GM23338 (cell line): ENCODE results near the gene ERAP2. TPM values are rescaled to one million over a fixed set of nuclear protein-coding genes. Genes with fewer than 3 reads are reported as not detected.

Experiments used
- ATAC-seq: fragments of 200-7000 bp; cut with Tn5 transposase; 3 replicates; pipeline ENCODE4 v1.9.1; 2020
- DNase-seq: peaks from one replicate; pipeline ENCODE4 v3.0.0-alpha.2; 2015; ENCODE audit warnings: low spot score
- H2AFZ ChIP-seq: fragments of 200-600 bp; sonication (generic); 2 replicates; pipeline ENCODE4 v1.8.0; 2016; ENCODE audit warnings: antibody characterized with exemption, mild to moderate bottlenecking, moderate library complexity
- H3F3A ChIP-seq: fragments of 200-600 bp; sonication (generic); replicated peaks from 2 replicates; pipeline ENCODE4 v1.8.0; 2017; ENCODE audit warnings: antibody characterized with exemption, mixed run types, low read depth
- H3K27ac ChIP-seq: fragments of 200-600 bp; sonication (generic); 2 replicates; pipeline ENCODE4 v1.6.1; 2016; ENCODE audit warnings: low read depth
- H3K27me3 ChIP-seq: fragments of 200-600 bp; sonication (generic); 2 replicates; pipeline ENCODE4 v1.8.0; 2016; ENCODE audit warnings: mild to moderate bottlenecking, mixed run types, moderate library complexity; ENCODE audit not compliant: insufficient read depth
- H3K36me3 ChIP-seq: fragments of 200-600 bp; sonication (generic); 2 replicates; pipeline ENCODE4 v1.8.0; 2016; ENCODE audit warnings: mild to moderate bottlenecking; ENCODE audit not compliant: insufficient read depth
- H3K4me1 ChIP-seq: fragments of 200-600 bp; sonication (generic); 2 replicates; pipeline ENCODE4 v1.8.0; 2016; ENCODE audit warnings: mild to moderate bottlenecking, moderate library complexity; ENCODE audit not compliant: insufficient read depth
- H3K4me2 ChIP-seq: fragments of 200-600 bp; sonication (generic); 2 replicates; pipeline ENCODE4 v1.7.1; 2017; ENCODE audit warnings: mixed run types
- H3K4me3 ChIP-seq: fragments of 200-600 bp; sonication (generic); 2 replicates; pipeline ENCODE4 v1.6.1; 2016; ENCODE audit warnings: mixed run types
- H3K79me2 ChIP-seq: fragments of 200-600 bp; sonication (generic); replicated peaks from 2 replicates; pipeline ENCODE4 v1.8.0; 2017; ENCODE audit warnings: mild to moderate bottlenecking; ENCODE audit not compliant: insufficient read depth
- H3K9me2 ChIP-seq: fragments of 200-600 bp; sonication (generic); 2 replicates; pipeline ENCODE4 v1.8.0; 2017; ENCODE audit not compliant: insufficient read depth
- H4K20me1 ChIP-seq: fragments of 200-600 bp; sonication (generic); replicated peaks from 2 replicates; pipeline ENCODE4 v1.8.0; 2017; ENCODE audit warnings: mild to moderate bottlenecking; ENCODE audit not compliant: insufficient read depth
- H3K27ac Mint-ChIP-seq: 2 replicates; pipeline ENCODE4 v1.8.0; 2020; ENCODE audit warnings: inconsistent platforms, mild to moderate bottlenecking, moderate library complexity, mixed read lengths
- H3K27me3 Mint-ChIP-seq: 3 replicates; pipeline ENCODE4 v1.8.0; 2022; ENCODE audit warnings: low read depth, mild to moderate bottlenecking, moderate library complexity, mixed read lengths, inconsistent platforms; ENCODE audit not compliant: insufficient read depth, poor library complexity
- H3K36me3 Mint-ChIP-seq: 3 replicates; pipeline ENCODE4 v1.8.0; 2021; ENCODE audit warnings: low read depth, mild to moderate bottlenecking, inconsistent platforms, moderate library complexity, mixed read lengths
- H3K4me1 Mint-ChIP-seq: 3 replicates; pipeline ENCODE4 v1.8.0; 2020; ENCODE audit warnings: mild to moderate bottlenecking, inconsistent platforms, mixed read lengths
- H3K4me3 Mint-ChIP-seq: 3 replicates; pipeline ENCODE4 v1.8.0; 2021; ENCODE audit warnings: moderate library complexity, mild to moderate bottlenecking, inconsistent platforms, mixed read lengths
- H3K9me3 Mint-ChIP-seq: 3 replicates; pipeline ENCODE4 v1.8.0; 2020; ENCODE audit warnings: moderate library complexity, mild to moderate bottlenecking, inconsistent platforms, mixed read lengths
- CREB1 ChIP-seq: fragments of 250-450 bp; sonication (Bioruptor Pico); IDR thresholded peaks from 2 replicates; pipeline ENCODE4 v1.5.0; 2020; ENCODE audit warnings: low read depth, mild to moderate bottlenecking, moderate library complexity
- EZH2 ChIP-seq: fragments of 200-600 bp; sonication (generic); IDR thresholded peaks from one replicate; pipeline ENCODE4 v1.8.0; 2017; ENCODE audit warnings: antibody characterized with exemption, mild to moderate bottlenecking, low read depth; ENCODE audit not compliant: unreplicated experiment
- EZH2phosphoT487 ChIP-seq: fragments of 200-600 bp; sonication (generic); IDR thresholded peaks from one replicate; pipeline ENCODE4 v1.8.1; 2018; ENCODE audit warnings: antibody characterized with exemption; ENCODE audit not compliant: unreplicated experiment
- JUNB ChIP-seq: IDR thresholded peaks from one replicate; pipeline ENCODE4 v1.6.1; 2016; ENCODE audit warnings: antibody characterized with exemption; ENCODE audit not compliant: unreplicated experiment
- NANOG ChIP-seq: IDR thresholded peaks from 2 replicates; pipeline ENCODE4 v1.6.1; 2016; ENCODE audit warnings: antibody characterized with exemption, borderline replicate concordance
- POLR2AphosphoS5 ChIP-seq: IDR thresholded peaks from 2 replicates; pipeline ENCODE4 v1.6.1; 2016; ENCODE audit warnings: antibody characterized with exemption, low read depth
- STAT1 ChIP-seq: IDR thresholded peaks from one replicate; pipeline ENCODE4 v1.6.1; 2016; ENCODE audit warnings: antibody characterized with exemption; ENCODE audit not compliant: unreplicated experiment
- ZNF114 ChIP-seq: fragments of 250-450 bp; sonication (Bioruptor Pico); IDR thresholded peaks from 2 replicates; pipeline ENCODE4 v1.5.0; 2020; ENCODE audit warnings: mild to moderate bottlenecking, moderate library complexity
- ZNF331 ChIP-seq: fragments of 250-450 bp; sonication (Bioruptor Pico); IDR thresholded peaks from 2 replicates; pipeline ENCODE4 v1.5.0; 2020; ENCODE audit warnings: low read depth, mild to moderate bottlenecking, moderate library complexity
- polyA plus RNA-seq: library from polyadenylated mRNA; unstranded; fragments of >200 nt; fragmentation: Nextera tagmentation; extraction: Ambion mirVana; gene quantifications from 2 replicates; pipeline ENCODE4 v1.2.1, GENCODE V29; 2016
- total RNA-seq: library from RNA; depleted of rRNA; stranded (reverse); fragments of >200 nt; shearing (Covaris generic); gene quantifications from 2 replicates; pipeline ENCODE4 v1.2.3, GENCODE V29; 2014
- TF ChIP-seq, protein P1 (sequence below): IDR thresholded peaks from one replicate; pipeline ENCODE4 v1.6.1; 2018; ENCODE audit warnings: antibody characterized with exemption; ENCODE audit not compliant: unreplicated experiment
- TF ChIP-seq, protein P2 (sequence below), 2 experiments: fragments of 200-600 bp in 1 of 2; sonication (generic) in 1 of 2; conservative IDR thresholded peaks; 2 replicates each; pipeline versions ENCODE4 v1.5.1 to v1.6.1; 2016 to 2017; ENCODE audit warnings: antibody characterized with exemption in 2 of 2, low read depth in 2 of 2, mild to moderate bottlenecking in 2 of 2, moderate library complexity in 1 of 2
- TF ChIP-seq, protein P3 (sequence below): fragments of 250-450 bp; sonication (Bioruptor Pico); IDR thresholded peaks from 2 replicates; pipeline ENCODE4 v1.5.0; 2020; ENCODE audit warnings: mild to moderate bottlenecking, moderate library complexity
- TF ChIP-seq, protein P4 (sequence below): IDR thresholded peaks from 2 replicates; pipeline ENCODE4 v1.6.1; 2016; ENCODE audit warnings: antibody characterized with exemption

Gene ERAP2
- total and polyA plus RNA-seq, 2 experiments from 2014 or later = 0.73 TPM; not detected in 1

DNA sequence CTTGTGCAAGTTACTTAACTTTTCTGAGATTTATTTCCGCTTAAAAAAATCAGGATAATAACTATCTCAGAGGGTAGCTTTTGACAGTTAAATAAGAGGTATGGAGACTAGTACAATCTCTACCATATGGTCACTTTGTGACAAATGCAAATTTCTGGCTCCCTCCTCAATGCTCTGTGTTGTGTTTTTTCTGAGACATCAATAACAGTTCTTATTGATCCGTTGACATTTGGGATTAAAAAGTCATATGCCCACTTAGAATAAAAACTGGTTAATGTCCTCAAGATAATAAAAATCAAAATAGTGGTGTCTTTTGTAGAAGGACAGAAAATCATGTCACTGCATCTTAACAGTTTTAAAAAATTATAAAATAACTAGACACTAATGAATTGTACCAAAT lies 34.8 kb downstream of the ERAP2 start:
- no peak for ATAC-seq
- Mint-ChIP-seq H3K4me3 (no peak overlapping the region), H3K27ac (no peak overlapping the region), H3K4me1 (no peaks in the 10 kb centered on the region), H3K27me3 (no peaks in the 10 kb centered on the region), H3K36me3 (no peaks in the 10 kb centered on the region), H3K9me3 (no peaks in the 10 kb centered on the region)
- TF ChIP-seq, protein P1, sequence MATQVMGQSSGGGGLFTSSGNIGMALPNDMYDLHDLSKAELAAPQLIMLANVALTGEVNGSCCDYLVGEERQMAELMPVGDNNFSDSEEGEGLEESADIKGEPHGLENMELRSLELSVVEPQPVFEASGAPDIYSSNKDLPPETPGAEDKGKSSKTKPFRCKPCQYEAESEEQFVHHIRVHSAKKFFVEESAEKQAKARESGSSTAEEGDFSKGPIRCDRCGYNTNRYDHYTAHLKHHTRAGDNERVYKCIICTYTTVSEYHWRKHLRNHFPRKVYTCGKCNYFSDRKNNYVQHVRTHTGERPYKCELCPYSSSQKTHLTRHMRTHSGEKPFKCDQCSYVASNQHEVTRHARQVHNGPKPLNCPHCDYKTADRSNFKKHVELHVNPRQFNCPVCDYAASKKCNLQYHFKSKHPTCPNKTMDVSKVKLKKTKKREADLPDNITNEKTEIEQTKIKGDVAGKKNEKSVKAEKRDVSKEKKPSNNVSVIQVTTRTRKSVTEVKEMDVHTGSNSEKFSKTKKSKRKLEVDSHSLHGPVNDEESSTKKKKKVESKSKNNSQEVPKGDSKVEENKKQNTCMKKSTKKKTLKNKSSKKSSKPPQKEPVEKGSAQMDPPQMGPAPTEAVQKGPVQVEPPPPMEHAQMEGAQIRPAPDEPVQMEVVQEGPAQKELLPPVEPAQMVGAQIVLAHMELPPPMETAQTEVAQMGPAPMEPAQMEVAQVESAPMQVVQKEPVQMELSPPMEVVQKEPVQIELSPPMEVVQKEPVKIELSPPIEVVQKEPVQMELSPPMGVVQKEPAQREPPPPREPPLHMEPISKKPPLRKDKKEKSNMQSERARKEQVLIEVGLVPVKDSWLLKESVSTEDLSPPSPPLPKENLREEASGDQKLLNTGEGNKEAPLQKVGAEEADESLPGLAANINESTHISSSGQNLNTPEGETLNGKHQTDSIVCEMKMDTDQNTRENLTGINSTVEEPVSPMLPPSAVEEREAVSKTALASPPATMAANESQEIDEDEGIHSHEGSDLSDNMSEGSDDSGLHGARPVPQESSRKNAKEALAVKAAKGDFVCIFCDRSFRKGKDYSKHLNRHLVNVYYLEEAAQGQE = no peak
- TF ChIP-seq NANOG = no peak
- TF ChIP-seq ZNF331 = no peak
- TF ChIP-seq JUNB = no peak
- no peak for TF ChIP-seq ZNF114 (CRISPR knock-in tag)
- no peak for TF ChIP-seq CREB1
- TF ChIP-seq, protein P2, sequence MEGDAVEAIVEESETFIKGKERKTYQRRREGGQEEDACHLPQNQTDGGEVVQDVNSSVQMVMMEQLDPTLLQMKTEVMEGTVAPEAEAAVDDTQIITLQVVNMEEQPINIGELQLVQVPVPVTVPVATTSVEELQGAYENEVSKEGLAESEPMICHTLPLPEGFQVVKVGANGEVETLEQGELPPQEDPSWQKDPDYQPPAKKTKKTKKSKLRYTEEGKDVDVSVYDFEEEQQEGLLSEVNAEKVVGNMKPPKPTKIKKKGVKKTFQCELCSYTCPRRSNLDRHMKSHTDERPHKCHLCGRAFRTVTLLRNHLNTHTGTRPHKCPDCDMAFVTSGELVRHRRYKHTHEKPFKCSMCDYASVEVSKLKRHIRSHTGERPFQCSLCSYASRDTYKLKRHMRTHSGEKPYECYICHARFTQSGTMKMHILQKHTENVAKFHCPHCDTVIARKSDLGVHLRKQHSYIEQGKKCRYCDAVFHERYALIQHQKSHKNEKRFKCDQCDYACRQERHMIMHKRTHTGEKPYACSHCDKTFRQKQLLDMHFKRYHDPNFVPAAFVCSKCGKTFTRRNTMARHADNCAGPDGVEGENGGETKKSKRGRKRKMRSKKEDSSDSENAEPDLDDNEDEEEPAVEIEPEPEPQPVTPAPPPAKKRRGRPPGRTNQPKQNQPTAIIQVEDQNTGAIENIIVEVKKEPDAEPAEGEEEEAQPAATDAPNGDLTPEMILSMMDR (conservative IDR thresholded peaks at IDR 0.05; ENCODE audit: low read depth in 2 of 2) = no peak
- TF ChIP-seq, protein P3, sequence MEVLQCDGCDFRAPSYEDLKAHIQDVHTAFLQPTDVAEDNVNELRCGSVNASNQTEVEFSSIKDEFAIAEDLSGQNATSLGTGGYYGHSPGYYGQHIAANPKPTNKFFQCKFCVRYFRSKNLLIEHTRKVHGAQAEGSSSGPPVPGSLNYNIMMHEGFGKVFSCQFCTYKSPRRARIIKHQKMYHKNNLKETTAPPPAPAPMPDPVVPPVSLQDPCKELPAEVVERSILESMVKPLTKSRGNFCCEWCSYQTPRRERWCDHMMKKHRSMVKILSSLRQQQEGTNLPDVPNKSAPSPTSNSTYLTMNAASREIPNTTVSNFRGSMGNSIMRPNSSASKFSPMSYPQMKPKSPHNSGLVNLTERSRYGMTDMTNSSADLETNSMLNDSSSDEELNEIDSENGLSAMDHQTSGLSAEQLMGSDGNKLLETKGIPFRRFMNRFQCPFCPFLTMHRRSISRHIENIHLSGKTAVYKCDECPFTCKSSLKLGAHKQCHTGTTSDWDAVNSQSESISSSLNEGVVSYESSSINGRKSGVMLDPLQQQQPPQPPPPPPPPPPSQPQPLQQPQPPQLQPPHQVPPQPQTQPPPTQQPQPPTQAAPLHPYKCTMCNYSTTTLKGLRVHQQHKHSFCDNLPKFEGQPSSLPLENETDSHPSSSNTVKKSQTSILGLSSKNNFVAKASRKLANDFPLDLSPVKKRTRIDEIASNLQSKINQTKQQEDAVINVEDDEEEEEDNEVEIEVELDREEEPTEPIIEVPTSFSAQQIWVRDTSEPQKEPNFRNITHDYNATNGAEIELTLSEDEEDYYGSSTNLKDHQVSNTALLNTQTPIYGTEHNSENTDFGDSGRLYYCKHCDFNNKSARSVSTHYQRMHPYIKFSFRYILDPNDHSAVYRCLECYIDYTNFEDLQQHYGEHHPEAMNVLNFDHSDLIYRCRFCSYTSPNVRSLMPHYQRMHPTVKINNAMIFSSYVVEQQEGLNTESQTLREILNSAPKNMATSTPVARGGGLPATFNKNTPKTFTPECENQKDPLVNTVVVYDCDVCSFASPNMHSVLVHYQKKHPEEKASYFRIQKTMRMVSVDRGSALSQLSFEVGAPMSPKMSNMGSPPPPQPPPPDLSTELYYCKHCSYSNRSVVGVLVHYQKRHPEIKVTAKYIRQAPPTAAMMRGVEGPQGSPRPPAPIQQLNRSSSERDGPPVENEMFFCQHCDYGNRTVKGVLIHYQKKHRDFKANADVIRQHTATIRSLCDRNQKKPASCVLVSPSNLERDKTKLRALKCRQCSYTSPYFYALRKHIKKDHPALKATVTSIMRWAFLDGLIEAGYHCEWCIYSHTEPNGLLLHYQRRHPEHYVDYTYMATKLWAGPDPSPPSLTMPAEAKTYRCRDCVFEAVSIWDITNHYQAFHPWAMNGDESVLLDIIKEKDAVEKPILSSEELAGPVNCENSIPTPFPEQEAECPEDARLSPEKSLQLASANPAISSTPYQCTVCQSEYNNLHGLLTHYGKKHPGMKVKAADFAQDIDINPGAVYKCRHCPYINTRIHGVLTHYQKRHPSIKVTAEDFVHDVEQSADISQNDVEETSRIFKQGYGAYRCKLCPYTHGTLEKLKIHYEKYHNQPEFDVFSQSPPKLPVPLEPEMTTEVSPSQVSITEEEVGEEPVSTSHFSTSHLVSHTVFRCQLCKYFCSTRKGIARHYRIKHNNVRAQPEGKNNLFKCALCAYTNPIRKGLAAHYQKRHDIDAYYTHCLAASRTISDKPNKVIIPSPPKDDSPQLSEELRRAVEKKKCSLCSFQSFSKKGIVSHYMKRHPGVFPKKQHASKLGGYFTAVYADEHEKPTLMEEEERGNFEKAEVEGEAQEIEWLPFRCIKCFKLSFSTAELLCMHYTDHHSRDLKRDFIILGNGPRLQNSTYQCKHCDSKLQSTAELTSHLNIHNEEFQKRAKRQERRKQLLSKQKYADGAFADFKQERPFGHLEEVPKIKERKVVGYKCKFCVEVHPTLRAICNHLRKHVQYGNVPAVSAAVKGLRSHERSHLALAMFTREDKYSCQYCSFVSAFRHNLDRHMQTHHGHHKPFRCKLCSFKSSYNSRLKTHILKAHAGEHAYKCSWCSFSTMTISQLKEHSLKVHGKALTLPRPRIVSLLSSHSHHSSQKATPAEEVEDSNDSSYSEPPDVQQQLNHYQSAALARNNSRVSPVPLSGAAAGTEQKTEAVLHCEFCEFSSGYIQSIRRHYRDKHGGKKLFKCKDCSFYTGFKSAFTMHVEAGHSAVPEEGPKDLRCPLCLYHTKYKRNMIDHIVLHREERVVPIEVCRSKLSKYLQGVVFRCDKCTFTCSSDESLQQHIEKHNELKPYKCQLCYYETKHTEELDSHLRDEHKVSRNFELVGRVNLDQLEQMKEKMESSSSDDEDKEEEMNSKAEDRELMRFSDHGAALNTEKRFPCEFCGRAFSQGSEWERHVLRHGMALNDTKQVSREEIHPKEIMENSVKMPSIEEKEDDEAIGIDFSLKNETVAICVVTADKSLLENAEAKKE (CRISPR knock-in tag) = no peak
- TF ChIP-seq, protein P4, sequence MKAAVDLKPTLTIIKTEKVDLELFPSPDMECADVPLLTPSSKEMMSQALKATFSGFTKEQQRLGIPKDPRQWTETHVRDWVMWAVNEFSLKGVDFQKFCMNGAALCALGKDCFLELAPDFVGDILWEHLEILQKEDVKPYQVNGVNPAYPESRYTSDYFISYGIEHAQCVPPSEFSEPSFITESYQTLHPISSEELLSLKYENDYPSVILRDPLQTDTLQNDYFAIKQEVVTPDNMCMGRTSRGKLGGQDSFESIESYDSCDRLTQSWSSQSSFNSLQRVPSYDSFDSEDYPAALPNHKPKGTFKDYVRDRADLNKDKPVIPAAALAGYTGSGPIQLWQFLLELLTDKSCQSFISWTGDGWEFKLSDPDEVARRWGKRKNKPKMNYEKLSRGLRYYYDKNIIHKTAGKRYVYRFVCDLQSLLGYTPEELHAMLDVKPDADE = no peak
- TF ChIP-seq EZH2phosphoT487 = no peak
- no peak for TF ChIP-seq POLR2AphosphoS5
- no peak for TF ChIP-seq EZH2
- TF ChIP-seq STAT1 = no peak
- no peak for DNase-seq
- H3K9me2 ChIP-seq = no peaks in the 10 kb centered on the region
- H3K4me1 ChIP-seq = no peaks in the 10 kb centered on the region
- H3F3A ChIP-seq = no peaks in the 10 kb centered on the region
- H3K27me3 ChIP-seq = no peaks in the 10 kb centered on the region
- no peak overlapping the region for H3K27ac ChIP-seq
- no peaks in the 10 kb centered on the region for H4K20me1 ChIP-seq
- no peak overlapping the region for H3K4me3 ChIP-seq
- no peak overlapping the region for H2AFZ ChIP-seq
- H3K79me2 ChIP-seq = no peaks in the 10 kb centered on the region
- no peaks in the 10 kb centered on the region for H3K36me3 ChIP-seq
- H3K4me2 ChIP-seq = no peak overlapping the region
